Measurements from ENCODE around the gene SEZ6.

DNA sequence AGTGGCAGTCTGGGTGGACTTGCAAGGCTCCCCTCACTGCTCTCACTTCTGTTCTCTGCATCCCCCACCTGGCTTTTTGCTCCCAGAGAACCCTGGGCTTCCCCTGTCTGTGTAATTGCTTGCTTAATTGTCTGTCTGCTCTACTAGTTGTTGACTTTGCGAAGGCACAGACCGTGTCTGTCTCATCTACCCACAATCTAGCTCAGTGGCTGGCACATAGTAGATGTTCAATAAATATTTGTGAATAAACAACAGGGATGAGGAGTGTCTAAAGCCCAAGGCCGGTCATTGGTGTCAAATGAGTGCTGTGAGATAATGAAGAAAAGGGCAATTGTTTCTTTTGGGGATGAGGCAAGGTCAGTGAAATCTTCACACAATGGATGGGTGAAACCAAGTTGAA, 2.8 kb upstream of the SEZ6 start:
- TF ChIP-seq, protein P1, sequence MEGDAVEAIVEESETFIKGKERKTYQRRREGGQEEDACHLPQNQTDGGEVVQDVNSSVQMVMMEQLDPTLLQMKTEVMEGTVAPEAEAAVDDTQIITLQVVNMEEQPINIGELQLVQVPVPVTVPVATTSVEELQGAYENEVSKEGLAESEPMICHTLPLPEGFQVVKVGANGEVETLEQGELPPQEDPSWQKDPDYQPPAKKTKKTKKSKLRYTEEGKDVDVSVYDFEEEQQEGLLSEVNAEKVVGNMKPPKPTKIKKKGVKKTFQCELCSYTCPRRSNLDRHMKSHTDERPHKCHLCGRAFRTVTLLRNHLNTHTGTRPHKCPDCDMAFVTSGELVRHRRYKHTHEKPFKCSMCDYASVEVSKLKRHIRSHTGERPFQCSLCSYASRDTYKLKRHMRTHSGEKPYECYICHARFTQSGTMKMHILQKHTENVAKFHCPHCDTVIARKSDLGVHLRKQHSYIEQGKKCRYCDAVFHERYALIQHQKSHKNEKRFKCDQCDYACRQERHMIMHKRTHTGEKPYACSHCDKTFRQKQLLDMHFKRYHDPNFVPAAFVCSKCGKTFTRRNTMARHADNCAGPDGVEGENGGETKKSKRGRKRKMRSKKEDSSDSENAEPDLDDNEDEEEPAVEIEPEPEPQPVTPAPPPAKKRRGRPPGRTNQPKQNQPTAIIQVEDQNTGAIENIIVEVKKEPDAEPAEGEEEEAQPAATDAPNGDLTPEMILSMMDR (IDR thresholded peaks at IDR 0.05): no peak
- TF ChIP-seq POLR2AphosphoS5 (IDR thresholded peaks at IDR 0.05; ENCODE audit: low read depth, low read length) (no peak), TCF7L2 (IDR thresholded peaks at IDR 0.05; ENCODE audit: low read depth, low read length) (no peak)
- TF ChIP-seq, protein P2, sequence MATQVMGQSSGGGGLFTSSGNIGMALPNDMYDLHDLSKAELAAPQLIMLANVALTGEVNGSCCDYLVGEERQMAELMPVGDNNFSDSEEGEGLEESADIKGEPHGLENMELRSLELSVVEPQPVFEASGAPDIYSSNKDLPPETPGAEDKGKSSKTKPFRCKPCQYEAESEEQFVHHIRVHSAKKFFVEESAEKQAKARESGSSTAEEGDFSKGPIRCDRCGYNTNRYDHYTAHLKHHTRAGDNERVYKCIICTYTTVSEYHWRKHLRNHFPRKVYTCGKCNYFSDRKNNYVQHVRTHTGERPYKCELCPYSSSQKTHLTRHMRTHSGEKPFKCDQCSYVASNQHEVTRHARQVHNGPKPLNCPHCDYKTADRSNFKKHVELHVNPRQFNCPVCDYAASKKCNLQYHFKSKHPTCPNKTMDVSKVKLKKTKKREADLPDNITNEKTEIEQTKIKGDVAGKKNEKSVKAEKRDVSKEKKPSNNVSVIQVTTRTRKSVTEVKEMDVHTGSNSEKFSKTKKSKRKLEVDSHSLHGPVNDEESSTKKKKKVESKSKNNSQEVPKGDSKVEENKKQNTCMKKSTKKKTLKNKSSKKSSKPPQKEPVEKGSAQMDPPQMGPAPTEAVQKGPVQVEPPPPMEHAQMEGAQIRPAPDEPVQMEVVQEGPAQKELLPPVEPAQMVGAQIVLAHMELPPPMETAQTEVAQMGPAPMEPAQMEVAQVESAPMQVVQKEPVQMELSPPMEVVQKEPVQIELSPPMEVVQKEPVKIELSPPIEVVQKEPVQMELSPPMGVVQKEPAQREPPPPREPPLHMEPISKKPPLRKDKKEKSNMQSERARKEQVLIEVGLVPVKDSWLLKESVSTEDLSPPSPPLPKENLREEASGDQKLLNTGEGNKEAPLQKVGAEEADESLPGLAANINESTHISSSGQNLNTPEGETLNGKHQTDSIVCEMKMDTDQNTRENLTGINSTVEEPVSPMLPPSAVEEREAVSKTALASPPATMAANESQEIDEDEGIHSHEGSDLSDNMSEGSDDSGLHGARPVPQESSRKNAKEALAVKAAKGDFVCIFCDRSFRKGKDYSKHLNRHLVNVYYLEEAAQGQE (IDR thresholded peaks at IDR 0.05; ENCODE audit: insufficient read depth in 1 of 2, low read depth in 2 of 2, low read length in 1 of 2): no peak

Measured in Panc1 (cell line).